GM21526 (cell line): Measurements from ENCODE around the gene CKS1B.
A peak's percentile ranks its signal among the peaks of the same experiment; 100 is the strongest.

ENCODE experiments used
- ATAC-seq: cut with Tn5 transposase; IDR thresholded peaks from one replicate; pipeline ENCODE4 v1.9.1; 2021; ENCODE audit warnings: moderate library complexity; ENCODE audit not compliant: unreplicated experiment, low FRiP score

Gene CKS1B

GRCh38 chr1:154999571-155000410, 25.3 kb downstream of the CKS1B start:
- no peak for ATAC-seq

- no peak for ATAC-seq
These were observed 25.9 kb downstream of the CKS1B start for GRCh38 chr1:155000411-155000725.

GRCh38 chr1:155000726-155001424, 26.4 kb downstream of the CKS1B start:
- ATAC-seq, result peak; percentile 36

DNA sequence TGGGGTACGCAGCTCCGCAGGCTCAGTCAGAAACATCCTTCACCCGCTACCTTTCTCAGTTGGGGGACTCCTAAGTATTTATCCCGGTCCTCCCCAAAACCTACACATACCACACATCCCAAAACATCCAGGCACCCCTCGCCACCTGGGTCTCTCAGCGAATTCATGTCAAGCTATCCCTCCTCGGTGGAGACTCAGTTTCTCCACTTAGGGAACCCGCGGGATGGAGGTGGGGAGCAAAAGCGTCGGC, 26.9 kb downstream of the CKS1B start:
- ATAC-seq, result no peak

DNA sequence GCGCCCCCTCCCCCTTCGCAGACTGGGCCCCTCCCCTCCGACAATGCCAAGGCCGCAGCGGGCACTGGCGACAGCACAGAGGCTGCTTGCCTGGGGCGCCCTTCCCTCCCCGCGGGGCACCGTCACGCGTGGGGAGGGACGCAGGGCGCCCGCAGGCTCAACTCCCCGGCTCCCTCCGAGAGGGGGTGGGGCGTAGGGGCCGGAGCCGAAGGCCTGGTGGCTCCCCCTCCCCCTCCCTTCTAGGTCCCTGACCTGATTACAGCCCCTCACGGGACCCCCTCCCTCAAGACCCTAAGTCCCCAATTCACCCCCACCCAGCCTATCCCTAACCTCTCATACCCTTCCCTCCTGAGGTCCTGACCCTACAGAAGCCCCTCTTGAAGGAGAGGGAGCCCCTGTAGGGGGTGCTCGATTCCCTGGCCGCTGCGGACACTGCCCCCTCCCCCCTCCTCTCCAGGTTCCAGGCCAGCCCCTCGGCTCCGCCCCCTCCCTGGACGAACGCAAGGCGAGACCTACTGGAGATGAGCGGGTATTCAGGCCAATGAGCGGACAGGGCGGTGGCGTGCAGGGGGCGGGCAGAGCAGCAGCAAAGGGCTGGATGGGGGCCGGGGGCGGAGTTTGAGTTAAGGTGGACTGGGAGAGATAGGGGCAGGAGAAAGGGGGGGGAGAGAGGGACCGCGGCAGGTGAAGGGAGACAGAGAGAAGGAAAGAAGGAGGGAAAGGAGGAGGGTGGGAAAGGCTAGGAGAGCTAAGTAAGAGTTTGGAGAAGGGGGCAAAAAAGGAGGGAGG, 27.4 kb downstream of the CKS1B start:
- peak; percentile 48 for ATAC-seq

GRCh38 chr1:155002464-155003226, 28.2 kb downstream of the CKS1B start, which contains the start of gene ZBTB7B:
TSS of gene ZBTB7B (plus strand) at chr1:155002802. CDS start at chr1:155014661, 11,859 bp downstream.
- no peak for ATAC-seq

DNA sequence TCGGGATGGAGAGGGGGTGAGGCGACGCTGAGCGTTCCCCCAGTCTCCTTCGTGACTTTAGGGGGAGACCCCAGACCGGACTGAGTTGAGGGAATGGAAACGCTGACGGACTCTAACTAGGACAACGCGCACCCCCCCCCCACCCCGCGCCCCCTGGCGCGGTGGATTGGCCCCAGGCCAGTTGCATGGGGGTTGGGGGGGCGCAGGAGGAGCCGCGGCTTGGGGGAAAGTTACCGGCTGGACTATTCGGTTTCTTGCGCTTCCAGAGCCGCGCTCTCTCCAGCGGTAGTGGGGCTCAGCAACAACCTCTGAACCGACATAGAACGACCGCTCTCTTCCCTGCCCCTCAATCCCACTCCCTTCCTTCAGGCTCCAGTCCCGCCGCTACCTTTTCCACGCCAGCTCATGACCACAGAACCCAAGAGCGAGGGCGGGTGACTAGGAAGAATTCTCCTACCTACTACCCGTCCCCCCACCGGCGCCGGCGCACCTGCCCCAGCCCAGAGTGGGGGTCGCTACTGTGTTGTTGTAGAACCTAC, 28.8 kb downstream of the CKS1B start:
- ATAC-seq, result no peak

- ATAC-seq, result no peak
These were observed 29.4 kb downstream of the CKS1B start for GRCh38 chr1:155003766-155004351.

- ATAC-seq, result no peak
These were observed 30.0 kb downstream of the CKS1B start for GRCh38 chr1:155004352-155005075.

DNA sequence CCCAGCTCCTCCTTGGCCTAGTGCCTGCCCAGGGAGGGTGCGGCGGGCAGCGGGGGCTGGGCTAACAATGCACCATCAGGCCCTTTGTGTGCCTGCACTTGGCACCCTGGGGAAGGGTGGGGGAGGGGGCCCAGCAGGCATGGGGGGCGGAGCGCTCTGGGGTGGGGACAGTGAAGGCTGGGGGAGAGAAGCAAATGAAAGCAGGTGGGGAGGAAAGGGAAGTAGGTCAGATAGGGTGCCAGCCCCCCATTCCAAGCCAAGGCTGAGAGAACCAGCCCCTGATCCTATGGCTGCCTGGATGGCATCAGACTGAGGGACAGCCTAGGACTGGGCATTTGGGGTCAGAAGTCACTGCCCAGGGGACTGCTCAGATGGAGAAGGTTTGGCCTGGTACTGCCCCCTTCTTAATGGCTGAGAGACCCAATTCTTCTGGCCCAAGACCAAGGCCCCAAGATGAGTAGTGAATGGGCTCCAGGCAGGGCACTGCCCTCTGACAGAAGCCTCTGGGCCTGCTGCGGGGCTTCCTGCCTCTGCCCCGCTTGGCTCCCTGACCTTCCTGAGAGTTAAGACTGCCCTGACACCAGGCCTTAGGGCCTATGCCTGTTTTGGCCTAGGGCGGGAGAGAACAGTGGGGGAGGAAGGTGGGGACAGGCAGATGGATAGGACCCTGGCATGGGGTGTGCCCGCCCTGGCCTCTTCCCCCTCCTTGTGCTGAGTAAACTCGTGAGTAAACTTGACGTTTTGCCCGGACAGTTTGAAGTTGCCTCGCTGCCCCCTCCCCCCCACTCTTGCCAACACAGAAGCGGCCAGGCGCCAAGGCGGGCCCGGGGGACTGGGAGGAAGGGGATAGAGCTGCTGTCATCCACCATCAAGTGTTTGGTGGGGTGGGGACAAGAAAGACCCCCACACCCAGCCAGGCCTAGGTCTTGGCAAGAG, 30.9 kb downstream of the CKS1B start:
- ATAC-seq, result no peak

DNA sequence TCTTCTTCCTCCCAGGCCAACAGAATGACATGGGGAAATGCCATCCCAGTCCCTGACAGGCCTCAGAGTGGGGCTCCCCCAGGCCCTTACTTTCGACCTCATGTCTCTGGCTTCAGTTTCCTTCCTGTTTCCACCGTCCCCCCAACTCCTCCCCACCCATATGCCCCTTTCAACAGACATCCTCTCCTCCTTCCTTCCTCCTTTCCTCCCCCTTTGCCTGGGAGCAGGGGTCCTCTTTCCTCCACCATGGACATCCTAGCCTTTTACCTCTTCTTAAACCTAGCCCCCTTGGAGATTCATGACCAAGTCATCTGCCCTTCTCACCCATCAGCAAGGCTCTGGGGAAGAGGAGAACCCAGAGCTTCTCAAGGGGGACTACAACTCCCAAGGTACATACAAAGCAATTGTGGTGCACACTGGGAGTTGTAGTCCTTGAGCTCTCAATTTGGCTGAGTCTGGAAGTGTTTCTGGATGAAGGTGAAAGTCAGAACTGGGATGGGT, 32.2 kb downstream of the CKS1B start:
- ATAC-seq, result no peak

DNA sequence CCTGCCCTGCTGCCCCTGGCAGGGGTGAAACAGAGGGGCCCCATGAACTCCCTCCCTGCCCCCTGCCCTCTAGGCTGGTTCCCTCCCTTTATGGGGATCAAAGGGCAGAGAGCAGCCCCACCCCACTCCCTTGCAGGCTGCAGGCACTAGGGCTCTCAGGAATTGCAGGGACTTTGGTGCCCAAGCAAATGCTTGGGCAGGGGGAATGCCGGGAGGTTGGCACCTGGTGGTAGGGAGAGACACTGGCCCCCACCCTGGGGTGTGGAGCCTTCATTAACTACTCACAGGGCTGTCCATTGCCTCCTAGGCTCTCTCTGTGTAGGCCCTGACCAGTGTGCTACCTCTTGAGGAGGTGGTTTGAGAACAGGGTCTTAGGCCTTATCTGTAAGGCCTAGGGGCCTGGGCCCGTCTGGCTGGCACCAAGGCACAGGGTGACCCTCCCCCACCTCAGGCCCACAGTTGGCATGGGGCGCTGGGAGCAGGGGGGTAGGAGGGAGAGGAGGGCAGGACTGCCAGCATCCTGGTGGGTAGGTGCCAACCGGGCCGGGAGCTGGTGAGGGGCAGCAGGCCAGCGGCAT, 32.9 kb downstream of the CKS1B start:
- ATAC-seq, result no peak

- no peak for ATAC-seq
These were observed 33.8 kb downstream of the CKS1B start for GRCh38 chr1:155008015-155008941.

DNA sequence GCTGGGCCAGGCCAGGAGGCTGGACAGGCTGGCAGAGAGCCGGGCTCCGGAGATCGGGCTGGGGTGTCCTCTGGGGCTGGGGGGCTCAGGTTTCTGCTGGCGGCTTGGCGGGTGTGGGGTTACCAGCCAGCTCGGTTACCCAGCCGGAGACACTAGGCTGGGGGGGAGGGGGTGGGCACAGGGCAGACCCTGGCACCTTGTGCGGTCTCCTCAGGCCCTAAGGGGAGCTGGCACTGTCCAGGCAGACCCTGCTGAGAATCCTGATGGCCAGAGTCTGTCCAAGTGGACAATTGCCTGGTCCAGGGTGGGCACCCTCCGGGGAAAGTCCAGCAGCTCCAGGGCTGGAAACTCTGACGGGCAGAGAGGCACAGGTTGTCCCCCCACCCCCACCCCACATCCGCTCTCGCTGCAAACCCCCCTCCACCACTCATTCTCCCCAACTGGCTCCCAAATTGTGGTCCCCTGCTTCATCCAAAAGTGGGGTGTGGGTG, 34.8 kb downstream of the CKS1B start:
- no peak for ATAC-seq

DNA sequence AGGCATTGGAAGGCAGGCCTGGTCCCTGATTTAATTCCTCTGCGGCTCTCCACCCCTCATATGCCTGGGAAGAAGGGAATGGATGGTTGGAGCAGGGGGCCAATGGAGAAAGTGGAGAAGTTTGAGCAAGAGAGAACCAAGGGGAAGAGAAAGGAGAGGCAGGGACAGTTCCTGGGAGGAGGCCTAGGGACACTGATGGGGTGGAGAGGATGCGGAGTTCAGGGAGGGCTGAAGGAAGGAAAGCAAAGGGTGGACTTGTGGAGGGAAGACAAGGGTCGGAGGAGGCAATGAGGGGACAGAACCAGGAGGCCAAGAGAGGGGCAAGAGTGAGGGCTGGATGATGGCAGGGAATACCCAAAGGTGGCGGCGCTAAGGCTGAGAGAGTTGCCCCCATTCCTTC, 35.3 kb downstream of the CKS1B start:
- ATAC-seq, result no peak

DNA sequence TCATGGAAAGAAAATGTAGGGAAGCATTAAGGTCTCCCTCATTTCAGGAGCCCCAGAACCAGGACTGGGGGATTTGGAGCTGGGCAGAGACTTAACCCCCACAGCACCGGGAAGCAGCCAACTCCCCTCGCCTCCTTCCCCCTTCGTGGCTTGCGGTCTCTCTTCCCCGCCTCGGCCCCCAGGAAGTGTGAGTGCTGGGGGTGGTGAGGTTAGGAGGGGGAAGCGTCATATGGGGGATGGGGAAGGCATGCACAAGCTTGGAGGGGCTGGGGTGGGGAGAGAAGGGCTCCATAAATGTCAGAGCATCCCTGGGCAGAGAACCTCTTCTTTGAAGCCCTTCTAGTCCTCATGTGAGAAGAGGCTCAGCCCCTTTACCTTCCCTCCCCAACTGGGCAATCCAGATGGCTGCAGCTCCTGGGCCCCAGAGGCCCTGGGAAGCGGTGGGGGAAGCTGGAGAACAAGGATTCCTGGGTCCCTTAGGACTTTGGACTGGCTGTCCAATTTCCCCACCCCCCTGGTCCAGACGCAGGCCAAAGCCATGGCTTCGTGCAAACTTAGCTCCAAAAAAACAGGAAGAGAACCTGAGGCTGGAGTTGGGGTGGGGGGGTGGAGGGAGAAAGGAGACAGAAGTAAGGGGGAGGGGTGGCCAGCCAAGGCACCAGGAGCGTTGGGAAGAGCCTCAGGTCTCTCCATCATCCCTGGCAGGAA, 35.9 kb downstream of the CKS1B start:
- ATAC-seq, result no peak
